SK-N-MC (cell line): ENCODE results near the gene RPS14.

Experiments used
- EZH2 ChIP-seq: fragments of 200-600 bp; sonication (generic); IDR thresholded peaks from one replicate; pipeline ENCODE4 v1.6.1; 2017; ENCODE audit warnings: antibody characterized with exemption
- FOXP2 ChIP-seq: optimal IDR thresholded peaks from 2 replicates; pipeline ENCODE3; 2011; ENCODE audit warnings: mild to moderate bottlenecking, moderate library complexity; ENCODE audit not compliant: insufficient read depth; ENCODE audit errors: extremely low read length, control extremely low read depth

DNA sequence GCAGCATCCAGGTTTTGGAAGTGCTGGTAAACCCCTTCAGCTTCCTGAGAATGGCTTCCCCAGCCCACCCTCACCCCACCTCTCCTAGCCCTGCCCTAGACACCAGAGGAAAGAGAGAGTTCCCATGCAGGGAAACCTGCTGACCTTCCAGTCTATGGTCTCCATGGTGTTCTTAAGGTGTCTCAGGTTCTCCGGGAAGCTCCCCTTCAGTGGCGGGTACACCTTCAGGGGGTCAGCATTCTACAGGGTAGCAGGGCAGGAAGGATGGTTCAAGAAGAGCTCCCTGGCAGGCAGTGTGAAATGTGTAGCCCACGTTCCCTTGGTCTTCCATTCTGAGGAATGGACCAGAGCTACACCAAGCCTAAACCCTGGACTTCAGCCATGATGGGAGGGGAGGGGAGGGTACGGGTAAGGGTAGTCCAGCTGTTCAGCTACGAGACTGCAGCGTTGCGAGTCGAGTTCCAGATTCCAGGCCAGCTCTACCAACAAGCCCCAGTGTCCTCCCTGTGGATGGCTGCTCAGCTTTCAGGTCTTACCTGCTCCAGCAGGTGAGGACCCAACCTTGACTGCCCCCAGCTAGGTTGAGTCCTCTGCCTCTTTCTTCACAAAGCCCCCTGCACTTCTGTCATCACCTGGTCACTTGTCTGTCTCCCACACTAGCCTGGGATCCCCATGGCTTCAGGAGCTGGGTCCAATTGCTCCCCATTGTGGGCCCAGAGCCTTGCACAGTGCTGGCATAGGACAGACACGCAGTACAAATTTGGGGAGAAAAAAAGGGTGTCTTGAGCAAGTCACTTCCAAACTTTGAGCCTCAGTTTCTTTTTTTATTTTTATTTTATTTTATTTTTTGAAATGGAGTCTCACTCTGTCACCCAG lies 44.4 kb downstream of the RPS14 start:
- TF ChIP-seq FOXP2 = no peak
- no peak for TF ChIP-seq EZH2
